H1 (cell line): ENCODE results near the gene CAMK2N2. TPM values are rescaled to one million over a fixed set of nuclear protein-coding genes. Genes with fewer than 3 reads are reported as not detected.

Experiments
- CEBPB ChIP-seq: IDR thresholded peaks from 2 replicates; pipeline ENCODE4 v1.6.1; 2012; ENCODE audit warnings: low read depth, low read length
- polyA plus RNA-seq, 7 experiments: library from polyadenylated mRNA; depleted of rRNA in 3 of 7; stranded (reverse) in 5 of 7; unstranded in 2 of 7; fragments of >200 nt in 5 of 7; fragments of 200-250 nt in 2 of 7; gene quantifications; 1 replicate in 5 of 7; 2 replicates in 1 of 7; 4 replicates in 1 of 7; pipeline versions ENCODE4 v1.2.1 to v1.2.3, GENCODE V29; 2011 to 2013; ENCODE audit warnings: missing spikeins in 2 of 7, mixed read lengths in 2 of 7
- total RNA-seq: library from RNA; stranded (reverse); fragmentation: NEBNext Ultra II Directional; extraction: Animal tissue kit (Norgen Biotek cat#: 25700); gene quantifications from 2 replicates; pipeline ENCODE4 v1.2.1, GENCODE V29; 2021

CAMK2N2 gene
- total and polyA plus RNA-seq, 2 of the 8 experiments (the other 6 are each of a cell fraction or from before 2014, with no cell fraction given): 4.0 to 17.7 TPM

- peak; percentile 99 for TF ChIP-seq CEBPB
Measured at GRCh38 chr3:184249412-184250166, 11.8 kb downstream of the CAMK2N2 start, which contains the start of gene EEF1AKMT4 (continued).
